Heart left ventricle (tissue), 16 donors: ENCODE results near the gene OR6C2. TPM values are rescaled to one million over a fixed set of nuclear protein-coding genes. Genes with fewer than 3 reads are reported as not detected.

Experiments
- ATAC-seq, 4 donors: fragments of 200-7000 bp; cut with Tn5 transposase; one replicate each; pipeline ENCODE4 v1.9.1; 2020 to 2022; ENCODE audit warnings: moderate library complexity in 4 of 4, mild to moderate bottlenecking in 3 of 4, moderate number of reproducible peaks in 1 of 4
- DNase-seq, 5 donors: peaks; one replicate each; pipeline ENCODE4 v3.0.0-alpha.2; 2020
- H3K27ac ChIP-seq, 12 donors: fragments of 200-600 bp; sonication (generic) in 4 of 12; one replicate each; pipeline versions ENCODE4 v1.5.0 to v1.8.0; 2016 to 2022; ENCODE audit warnings: mild to moderate bottlenecking in 2 of 12
- H3K27me3 ChIP-seq, 9 donors: fragments of 200-600 bp; sonication (generic) in 2 of 9; one replicate each; pipeline versions ENCODE4 v1.5.1 to v1.8.0; 2016 to 2022; ENCODE audit warnings: mild to moderate bottlenecking in 3 of 9
- H3K36me3 ChIP-seq, 9 donors: fragments of 200-600 bp; sonication (generic) in 2 of 9; one replicate each; pipeline versions ENCODE4 v1.5.0 to v1.8.0; 2018 to 2022; ENCODE audit warnings: mild to moderate bottlenecking in 2 of 9
- H3K4me1 ChIP-seq, 12 donors: fragments of 200-600 bp; sonication (generic) in 4 of 12; one replicate each; pipeline versions ENCODE4 v1.5.0 to v1.8.0; 2016 to 2022; ENCODE audit warnings: mild to moderate bottlenecking in 3 of 12
- H3K4me3 ChIP-seq, 12 donors: fragments of 200-600 bp; sonication (generic) in 4 of 12; one replicate each; pipeline versions ENCODE4 v1.5.0 to v1.8.0; 2017 to 2022; ENCODE audit warnings: mild to moderate bottlenecking in 9 of 12, moderate library complexity in 4 of 12
- H3K9me3 ChIP-seq, 12 donors: fragments of 200-600 bp; sonication (generic) in 4 of 12; one replicate each; pipeline versions ENCODE4 v1.5.0 to v1.8.0; 2016 to 2022; ENCODE audit warnings: mild to moderate bottlenecking in 1 of 12
- POLR2A ChIP-seq, 2 donors: fragments of 450-650 bp; IDR thresholded peaks; one replicate each; pipeline ENCODE4 v1.6.1; 2017; ENCODE audit warnings: antibody characterized with exemption in 2 of 2, mild to moderate bottlenecking in 2 of 2, moderate library complexity in 2 of 2
- WGBS, 4 donors: extraction: QIAGEN DNeasy Blood & Tissue Kit in 2 of 4; methylation state at CpG; one replicate each; pipeline versions ENCODE4 v1.1.5 to v1.1.7; 2013 to 2018; 5-methylcytosine and 5-hydroxymethylcytosine counted together
- intact Hi-C, 10 donors: fragments of 100-400 bp; cut with DNase I; formaldehyde crosslinking; loops; one replicate each; pipeline versions ENCODE4 v1.11.1 to v1.14.2; 2022
- polyA plus RNA-seq, 2 donors: library from polyadenylated mRNA; stranded (reverse); fragments of 200-250 nt; gene quantifications; one replicate each; pipeline ENCODE4 v1.2.3, GENCODE V29; 2013
- total RNA-seq, 9 donors: library from RNA; depleted of rRNA in 2 of 9; stranded (reverse); fragments of >200 nt in 2 of 9; fragmentation: NEBNext Ultra II Directional in 3 of 9; extraction: Animal tissue kit (Norgen Biotek cat#: 25700) in 3 of 9; gene quantifications; one replicate each; pipeline versions ENCODE4 v1.1.0 to v1.2.4, GENCODE V29; 2016 to 2023
- TF ChIP-seq, protein P1 (sequence below), 12 donors: fragments of 200-600 bp; sonication (generic) in 4 of 12; IDR thresholded peaks; one replicate each; pipeline versions ENCODE4 v1.5.0 to v1.8.0; 2018 to 2022; ENCODE audit warnings: antibody characterized with exemption in 12 of 12, mild to moderate bottlenecking in 5 of 12
- donor health status: ischemic (EF 13 %, LVEDD 7.1; RV severe dilation, severe dysfunction).
- donor health status: healthy with polysubstance abuse.
- donor health status: DM: no; HTN: yes; CAD: no.
- donor health status: DM: no; HTN: no; CAD: no.
- donor health status: ischemic (EF 25% LVEDD 6.9; RV normal size, moderate dysfunction).
- donor health status: ischemic (EF 25% LVEDD 5.7; RV mildly dilated, moderate dysfunction).
- donor health status: healthy.
- donor health status: DM: yes; HTN: yes; CAD: no.
- donor health status: ischemic (EF 35%, LVEDD 5.7; RV mildly dilated, moderate dysfunction).
- donor health status: nonischemic (EF 11% LVEDD 7.7; RV severe dilation, severe dysfunction).
- donor health status: DM: yes; HTN: yes; CAD: no.
- donor health status: PGD.
- donor health status: ischemic (EF 29% LVEDD 5.4; RV normal size, mild dysfunction).
- donor health status: nonischemic (EF 23%, LVEDD 6.1; RV moderate dilation, normal function).

The OR6C2 gene
- total and polyA plus RNA-seq, 11 donors = not detected

DNA sequence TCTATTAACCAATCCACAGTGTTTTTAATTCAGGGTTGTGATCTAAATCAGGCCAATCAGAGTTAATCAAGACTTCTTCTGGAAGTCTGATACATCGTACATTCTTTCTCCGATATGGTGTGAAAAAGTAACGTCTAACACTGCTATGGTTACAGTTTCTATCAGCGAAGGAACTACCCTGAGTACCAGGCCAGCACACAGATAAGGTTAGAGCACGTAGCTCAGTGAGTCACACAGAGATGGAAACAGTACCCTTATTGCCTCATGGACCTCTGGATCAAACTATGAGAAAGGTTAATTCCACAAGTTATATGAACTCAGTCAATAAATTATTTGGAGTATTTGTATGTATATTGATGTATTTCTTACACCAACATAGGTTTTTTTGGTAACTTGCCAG lies 51.6 kb downstream of the OR6C2 start:
- Histone ChIP-seq H3K4me3 (no peak overlapping the region), H3K27ac (no peak overlapping the region), H3K9me3 (no peaks in the 10 kb centered on the region), H3K36me3 (no peaks in the 10 kb centered on the region), H3K27me3 (no peaks in the 10 kb centered on the region), H3K4me1 (no peaks in the 10 kb centered on the region)
- intact Hi-C loops = no loop called here
- TF ChIP-seq, protein P1, sequence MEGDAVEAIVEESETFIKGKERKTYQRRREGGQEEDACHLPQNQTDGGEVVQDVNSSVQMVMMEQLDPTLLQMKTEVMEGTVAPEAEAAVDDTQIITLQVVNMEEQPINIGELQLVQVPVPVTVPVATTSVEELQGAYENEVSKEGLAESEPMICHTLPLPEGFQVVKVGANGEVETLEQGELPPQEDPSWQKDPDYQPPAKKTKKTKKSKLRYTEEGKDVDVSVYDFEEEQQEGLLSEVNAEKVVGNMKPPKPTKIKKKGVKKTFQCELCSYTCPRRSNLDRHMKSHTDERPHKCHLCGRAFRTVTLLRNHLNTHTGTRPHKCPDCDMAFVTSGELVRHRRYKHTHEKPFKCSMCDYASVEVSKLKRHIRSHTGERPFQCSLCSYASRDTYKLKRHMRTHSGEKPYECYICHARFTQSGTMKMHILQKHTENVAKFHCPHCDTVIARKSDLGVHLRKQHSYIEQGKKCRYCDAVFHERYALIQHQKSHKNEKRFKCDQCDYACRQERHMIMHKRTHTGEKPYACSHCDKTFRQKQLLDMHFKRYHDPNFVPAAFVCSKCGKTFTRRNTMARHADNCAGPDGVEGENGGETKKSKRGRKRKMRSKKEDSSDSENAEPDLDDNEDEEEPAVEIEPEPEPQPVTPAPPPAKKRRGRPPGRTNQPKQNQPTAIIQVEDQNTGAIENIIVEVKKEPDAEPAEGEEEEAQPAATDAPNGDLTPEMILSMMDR (IDR thresholded peaks at IDR 0.05) = no peak
- TF ChIP-seq POLR2A (IDR thresholded peaks at IDR 0.05) = no peak
- DNase-seq = no peak
- 34 to 43% (median 39%) methylated on average over 5 of the region's 5 CpGs for WGBS, 4 donors
- ATAC-seq = no peak

DNA sequence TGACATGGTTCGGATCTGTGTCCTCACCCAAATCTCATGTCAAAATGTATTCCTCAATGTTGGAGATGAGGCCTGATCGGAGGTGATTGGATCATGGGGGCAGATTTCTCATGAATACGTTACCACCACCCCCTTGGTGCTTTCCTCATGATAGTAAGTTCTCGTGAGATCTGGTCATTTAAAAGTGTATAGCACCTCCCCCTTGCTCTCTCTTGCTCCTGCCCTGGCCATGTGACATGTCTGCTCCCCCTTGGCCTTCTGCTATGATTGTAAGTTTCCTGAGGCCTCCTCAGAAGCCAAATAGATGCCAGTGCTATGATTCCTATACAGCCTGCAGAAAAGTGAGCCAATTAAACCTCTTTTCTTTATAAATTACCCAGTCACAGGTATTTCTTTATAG lies 55.4 kb downstream of the OR6C2 start:
- Histone ChIP-seq H3K27me3 (no peaks in the 10 kb centered on the region), H3K4me3 (no peak overlapping the region), H3K9me3 (no peaks in the 10 kb centered on the region), H3K4me1 (no peaks in the 10 kb centered on the region), H3K27ac (no peak overlapping the region), H3K36me3 (no peaks in the 10 kb centered on the region)
- WGBS, 4 donors = 68 to 81% (median 75%) methylated on average over 4 of the region's 4 CpGs
- intact Hi-C loops = no loop called here
- ATAC-seq = no peak
- no peak for DNase-seq
- TF ChIP-seq POLR2A (IDR thresholded peaks at IDR 0.05) = no peak
- TF ChIP-seq, protein P1 (IDR thresholded peaks at IDR 0.05) = no peak

DNA sequence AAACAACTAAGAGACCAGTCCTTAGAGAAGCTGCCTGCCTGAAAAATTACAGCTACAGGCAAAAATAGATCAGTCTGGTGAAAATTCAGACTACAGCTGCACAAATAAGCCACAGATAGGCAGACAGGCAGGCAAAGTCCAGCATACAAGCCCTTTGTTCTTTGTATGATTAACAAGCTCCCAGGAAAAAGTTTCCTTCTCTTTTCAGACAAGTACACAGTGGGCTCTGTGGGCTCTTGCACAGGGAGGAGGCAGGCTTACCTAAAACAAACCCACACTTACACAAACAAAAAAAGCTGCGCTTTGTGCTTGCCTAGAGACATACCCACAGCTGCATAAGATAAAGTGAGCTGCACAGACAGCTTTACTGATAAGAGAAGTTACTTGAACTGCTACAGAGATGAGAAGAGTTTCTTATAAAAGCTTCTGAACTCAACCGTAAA lies 56.0 kb downstream of the OR6C2 start:
- DNase-seq = no peak
- H3K27me3 ChIP-seq = no peaks in the 10 kb centered on the region
- WGBS, 4 donors = 13 to 20% (median 14%) methylated on average over 2 of the region's 2 CpGs
- TF ChIP-seq, protein P1 (IDR thresholded peaks at IDR 0.05) = no peak
- TF ChIP-seq POLR2A (IDR thresholded peaks at IDR 0.05) = no peak
- no peaks in the 10 kb centered on the region for H3K36me3 ChIP-seq
- ATAC-seq = no peak
- H3K9me3 ChIP-seq = no peaks in the 10 kb centered on the region
- no peak overlapping the region for H3K4me3 ChIP-seq
- H3K27ac ChIP-seq = no peak overlapping the region
- intact Hi-C loops = no loop called here
- H3K4me1 ChIP-seq = no peaks in the 10 kb centered on the region

GRCh38 chr12:55501601-55502000 lies 57.7 kb downstream of the OR6C2 start:
- DNase-seq (no peak), ATAC-seq (no peak)
- intact Hi-C loops = no loop called here
- TF ChIP-seq, protein P1 (IDR thresholded peaks at IDR 0.05) = no peak
- no peak for TF ChIP-seq POLR2A (IDR thresholded peaks at IDR 0.05)
- H3K27me3 ChIP-seq = no peaks in the 10 kb centered on the region
- H3K27ac ChIP-seq = no peak overlapping the region
- WGBS, 4 donors = 31 to 35% (median 34%) methylated on average over 2 of the region's 2 CpGs
- no peak overlapping the region for H3K4me3 ChIP-seq
- no peaks in the 10 kb centered on the region for H3K9me3 ChIP-seq
- no peaks in the 10 kb centered on the region for H3K4me1 ChIP-seq
- no peaks in the 10 kb centered on the region for H3K36me3 ChIP-seq

Other genes starting within 250 kb of the OR6C2 start
- not detected for gene OR10A7, start 223.1 kb upstream of the OR6C2 start, total RNA-seq
- not detected for gene OR10A7, start 223.1 kb upstream of the OR6C2 start, polyA plus RNA-seq
- gene OR6C74, start 199.5 kb upstream of the OR6C2 start, total RNA-seq = not detected
- gene OR6C74, start 199.5 kb upstream of the OR6C2 start, polyA plus RNA-seq = not detected
- not detected for gene OR6C6, start 147.5 kb upstream of the OR6C2 start, total RNA-seq
- gene OR6C6, start 147.5 kb upstream of the OR6C2 start, polyA plus RNA-seq = not detected
- gene OR6C1, start 129.7 kb upstream of the OR6C2 start, total RNA-seq = not detected
- gene OR6C1, start 129.7 kb upstream of the OR6C2 start, polyA plus RNA-seq = not detected
- gene OR6C3, start 113.3 kb upstream of the OR6C2 start, total RNA-seq = not detected
- gene OR6C3, start 113.3 kb upstream of the OR6C2 start, polyA plus RNA-seq = not detected
- not detected for gene OR6C75, start 81.1 kb upstream of the OR6C2 start, total RNA-seq
- gene OR6C75, start 81.1 kb upstream of the OR6C2 start, polyA plus RNA-seq = not detected
- not detected for gene OR6C65, start 43.5 kb upstream of the OR6C2 start, total RNA-seq
- gene OR6C65, start 43.5 kb upstream of the OR6C2 start, polyA plus RNA-seq = not detected
- not detected for gene OR6C76, start 17.8 kb upstream of the OR6C2 start, total RNA-seq
- not detected for gene OR6C76, start 17.8 kb upstream of the OR6C2 start, polyA plus RNA-seq
- gene OR6C70, start 26.1 kb downstream of the OR6C2 start, total RNA-seq = not detected
- not detected for gene OR6C70, start 26.1 kb downstream of the OR6C2 start, polyA plus RNA-seq
- gene OR6C68, start 48.3 kb downstream of the OR6C2 start, total RNA-seq = not detected
- gene OR6C68, start 48.3 kb downstream of the OR6C2 start, polyA plus RNA-seq = not detected
- gene OR6C4, start 105.5 kb downstream of the OR6C2 start, total RNA-seq = not detected
- not detected for gene OR6C4, start 105.5 kb downstream of the OR6C2 start, polyA plus RNA-seq
- gene OR2AP1, start 128.4 kb downstream of the OR6C2 start, total RNA-seq = not detected
- gene OR2AP1, start 128.4 kb downstream of the OR6C2 start, polyA plus RNA-seq = not detected
- not detected for gene OR10P1, start 192.8 kb downstream of the OR6C2 start, total RNA-seq
- not detected for gene OR10P1, start 192.8 kb downstream of the OR6C2 start, polyA plus RNA-seq